SK-N-SH (cell line): ENCODE measurements around the gene ZSCAN16. TPM values are rescaled to one million over a fixed set of nuclear protein-coding genes. Genes with fewer than 3 reads are reported as not detected.

Experiments
- CTCF ChIA-PET: fragments of 300-600, 350-600 bp; formaldehyde crosslinking; extraction: SDS; loops from one replicate; lab custom pipeline; 2021; lab: Yijun Ruan, JAX
- POLR2A ChIA-PET: fragments of 350-600 bp; sonication (Branson Sonifier 250); formaldehyde crosslinking; extraction: SDS; loops from one replicate; lab custom pipeline; 2020; ENCODE audit warnings: antibody characterized with exemption, inconsistent platforms; lab: Yijun Ruan, JAX
- DNase-seq: peaks from one replicate; pipeline ENCODE4 v3.0.0; 2012
- H2AFZ ChIP-seq: fragments of 200-600 bp; sonication (generic); 2 replicates; pipeline ENCODE4 v1.8.1; 2016; ENCODE audit warnings: antibody characterized with exemption, mild to moderate bottlenecking, low read depth
- H3F3A ChIP-seq: fragments of 200-600 bp; sonication (generic); replicated peaks from 2 replicates; pipeline ENCODE3; 2016; ENCODE audit warnings: antibody characterized with exemption, mild to moderate bottlenecking; ENCODE audit not compliant: insufficient read depth
- H3K27ac ChIP-seq, 2 experiments: fragments of 200-500 bp in 1 of 2; fragments of 200-600 bp in 1 of 2; sonication (Bioruptor generic) in 1 of 2; sonication (generic), shearing (Covaris generic) in 1 of 2; 2 replicates each; pipeline versions ENCODE4 v1.5.1 to v1.6.1; 2014 to 2016; ENCODE audit warnings: low read depth in 2 of 2, inconsistent platforms in 1 of 2, low read length in 1 of 2, mild to moderate bottlenecking in 1 of 2, mixed read lengths in 1 of 2
- H3K27me3 ChIP-seq: fragments of 200-600 bp; sonication (generic), shearing (Covaris generic); 2 replicates; pipeline ENCODE4 v1.6.1; 2016; ENCODE audit warnings: mixed run types; ENCODE audit not compliant: insufficient read depth
- H3K36me3 ChIP-seq, 2 experiments: fragments of 200-500 bp in 1 of 2; fragments of 200-600 bp in 1 of 2; sonication (Bioruptor generic) in 1 of 2; sonication (generic) in 1 of 2; replicated peaks in 1 of 2; 2 replicates each; pipeline versions ENCODE3 to v1.5.1; 2014 to 2016; ENCODE audit warnings: low read length in 1 of 2, mild to moderate bottlenecking in 1 of 2; ENCODE audit not compliant: insufficient read depth in 2 of 2, control insufficient read depth in 1 of 2
- H3K4me1 ChIP-seq, 2 experiments: fragments of 200-500 bp in 1 of 2; fragments of 200-600 bp in 1 of 2; sonication (Bioruptor generic) in 1 of 2; sonication (generic), shearing (Covaris generic) in 1 of 2; 2 replicates each; pipeline versions ENCODE4 v1.5.1 to v1.6.1; 2014 to 2016; ENCODE audit warnings: low read depth in 1 of 2, low read length in 1 of 2, mixed run types in 1 of 2; ENCODE audit not compliant: insufficient read depth in 2 of 2, control insufficient read depth in 1 of 2
- H3K4me2 ChIP-seq: fragments of 200-600 bp; sonication (generic), shearing (Covaris generic); 2 replicates; pipeline ENCODE4 v1.6.1; 2017; ENCODE audit warnings: mixed run types
- H3K4me3 ChIP-seq, 2 experiments: fragments of 200-500 bp in 1 of 2; fragments of 200-600 bp in 1 of 2; sonication (Bioruptor generic) in 1 of 2; sonication (generic), shearing (Covaris generic) in 1 of 2; 2 replicates each; pipeline versions ENCODE4 v1.5.1 to v1.8.1; 2014 to 2016; ENCODE audit warnings: low read depth in 2 of 2, inconsistent platforms in 1 of 2, low read length in 1 of 2, mild to moderate bottlenecking in 1 of 2, mixed read lengths in 1 of 2, moderate library complexity in 1 of 2
- H3K79me2 ChIP-seq: fragments of 200-600 bp; sonication (generic); 2 replicates; pipeline ENCODE4 v1.8.1; 2017; ENCODE audit warnings: mild to moderate bottlenecking; ENCODE audit not compliant: insufficient read depth
- H3K9ac ChIP-seq: fragments of 200-600 bp; sonication (generic); 2 replicates; pipeline ENCODE4 v1.6.1; 2017; ENCODE audit warnings: mixed run types
- H3K9me2 ChIP-seq: fragments of 200-600 bp; sonication (generic); 2 replicates; pipeline ENCODE4 v1.6.1; 2017; ENCODE audit warnings: mixed run types
- H3K9me3 ChIP-seq: fragments of 200-600 bp; sonication (generic); 2 replicates; pipeline ENCODE4 v1.6.1; 2017; ENCODE audit warnings: mixed run types, mild to moderate bottlenecking, moderate library complexity
- H4K20me1 ChIP-seq: fragments of 200-600 bp; sonication (generic); 2 replicates; pipeline ENCODE4 v1.6.1; 2017; ENCODE audit warnings: mild to moderate bottlenecking, mixed run types; ENCODE audit not compliant: insufficient read depth
- EP300 ChIP-seq, 2 experiments: IDR thresholded peaks; 2 replicates each; pipeline versions ENCODE4 v1.4.0 to v1.6.1; 2012; ENCODE audit warnings: borderline replicate concordance in 1 of 2, low read depth in 1 of 2, low read length in 1 of 2
- EZH2phosphoT487 ChIP-seq: fragments of 200-600 bp; sonication (generic); IDR thresholded peaks from 2 replicates; pipeline ENCODE4 v1.6.1; 2017; ENCODE audit warnings: low read depth, mixed run types, mild to moderate bottlenecking, antibody characterized with exemption, moderate library complexity, borderline replicate concordance
- FOSL2 ChIP-seq: IDR thresholded peaks from 2 replicates; pipeline ENCODE4 v1.4.0; 2012; ENCODE audit warnings: low read depth, mild to moderate bottlenecking, moderate library complexity, borderline replicate concordance
- FOXJ3 ChIP-seq: sonication (generic); formaldehyde crosslinking; IDR thresholded peaks from 2 replicates; pipeline ENCODE4 v1.5.1; 2020; ENCODE audit warnings: mild to moderate bottlenecking, missing genetic modification reagents
- GABPA ChIP-seq: IDR thresholded peaks from 2 replicates; pipeline ENCODE4 v1.4.0; 2012; ENCODE audit warnings: low read depth, mild to moderate bottlenecking
- GATA2 ChIP-seq: sonication (generic); formaldehyde crosslinking; IDR thresholded peaks from 2 replicates; pipeline ENCODE4 v1.5.0; 2020; ENCODE audit warnings: mild to moderate bottlenecking, missing genetic modification reagents
- IRF3 ChIP-seq: fragments of 150-350 bp; IDR thresholded peaks from 2 replicates; pipeline ENCODE4 v1.6.1; 2016; ENCODE audit warnings: mild to moderate bottlenecking, low read depth, low read length
- MXI1 ChIP-seq: IDR thresholded peaks from 2 replicates; pipeline ENCODE4 v1.6.1; 2012; ENCODE audit warnings: mild to moderate bottlenecking, low read depth, low read length, improper control_type of control experiment
- POLR2AphosphoS5 ChIP-seq: IDR thresholded peaks from 2 replicates; pipeline ENCODE4 v1.6.1; 2012; ENCODE audit warnings: low read depth, low read length
- RCOR1 ChIP-seq: fragments of 150-350 bp; IDR thresholded peaks from 2 replicates; pipeline ENCODE4 v1.6.1; 2017; ENCODE audit warnings: antibody characterized with exemption, low read length
- RFX5 ChIP-seq: IDR thresholded peaks from 2 replicates; pipeline ENCODE4 v1.6.1; 2012; ENCODE audit warnings: mild to moderate bottlenecking, improper control_type of control experiment, low read length
- RXRA ChIP-seq: IDR thresholded peaks from 2 replicates; pipeline ENCODE4 v1.4.0; 2012; ENCODE audit warnings: low read depth, mild to moderate bottlenecking, borderline replicate concordance
- TCF12 ChIP-seq: IDR thresholded peaks from 2 replicates; pipeline ENCODE4 v1.4.0; 2012
- USF1 ChIP-seq: IDR thresholded peaks from 2 replicates; pipeline ENCODE4 v1.4.0; 2012; ENCODE audit warnings: low read depth, borderline replicate concordance
- WGBS: methylation state at CpG from one replicate; pipeline ENCODE4 v1.1.6; 2017; ENCODE audit warnings: low lambda C conversion rate; 5-methylcytosine and 5-hydroxymethylcytosine counted together
- polyA plus RNA-seq, 3 experiments: library from polyadenylated mRNA; depleted of rRNA; stranded (reverse); fragments of >200 nt; gene quantifications; 2 replicates each; pipeline ENCODE4 v1.2.3, GENCODE V29; 2012
- TF ChIP-seq, protein P1 (sequence below): fragments of 200-600 bp; sonication (generic); IDR thresholded peaks from 2 replicates; pipeline ENCODE4 v1.6.1; 2017; ENCODE audit warnings: antibody characterized with exemption, mild to moderate bottlenecking, moderate library complexity
- TF ChIP-seq, protein P2 (sequence below): IDR thresholded peaks from 2 replicates; pipeline ENCODE4 v1.4.0; 2012; ENCODE audit warnings: low read depth, borderline replicate concordance

The ZSCAN16 gene
- polyA plus RNA-seq, 1 of the 3 experiments (the other 2 are of a cell fraction) = 3.7 TPM

DNA sequence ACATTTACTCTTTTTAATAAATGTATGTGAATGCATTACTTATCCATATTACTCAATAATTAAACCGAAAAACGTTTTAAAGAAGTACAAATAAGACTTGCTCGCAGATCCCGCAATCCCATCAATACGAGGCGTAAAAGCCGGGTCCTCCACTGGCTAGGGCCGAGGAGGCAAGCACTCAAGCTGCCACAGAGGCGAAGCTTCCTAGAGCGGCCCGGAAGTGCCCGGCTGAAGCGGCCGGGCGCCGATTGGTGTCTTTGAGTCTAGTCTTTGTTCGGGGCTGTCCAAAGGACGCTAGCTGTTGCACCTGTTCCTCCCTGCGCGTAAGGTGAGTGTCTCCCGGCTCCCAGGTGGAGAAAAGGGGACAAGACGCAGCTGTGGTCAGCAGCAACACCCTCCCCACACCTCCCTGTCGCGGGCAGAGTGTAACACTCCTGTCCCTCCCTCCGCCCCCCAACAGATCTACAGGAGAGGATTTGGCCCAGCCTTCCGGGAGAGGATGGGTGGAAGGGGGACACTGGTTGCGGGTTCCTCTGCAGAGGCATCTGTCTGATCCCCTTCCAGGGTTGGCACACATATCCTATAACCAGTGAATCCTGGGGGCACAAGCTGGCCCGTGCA lies at the start of gene ZSCAN16 (continued):
- TF ChIP-seq, protein P1, sequence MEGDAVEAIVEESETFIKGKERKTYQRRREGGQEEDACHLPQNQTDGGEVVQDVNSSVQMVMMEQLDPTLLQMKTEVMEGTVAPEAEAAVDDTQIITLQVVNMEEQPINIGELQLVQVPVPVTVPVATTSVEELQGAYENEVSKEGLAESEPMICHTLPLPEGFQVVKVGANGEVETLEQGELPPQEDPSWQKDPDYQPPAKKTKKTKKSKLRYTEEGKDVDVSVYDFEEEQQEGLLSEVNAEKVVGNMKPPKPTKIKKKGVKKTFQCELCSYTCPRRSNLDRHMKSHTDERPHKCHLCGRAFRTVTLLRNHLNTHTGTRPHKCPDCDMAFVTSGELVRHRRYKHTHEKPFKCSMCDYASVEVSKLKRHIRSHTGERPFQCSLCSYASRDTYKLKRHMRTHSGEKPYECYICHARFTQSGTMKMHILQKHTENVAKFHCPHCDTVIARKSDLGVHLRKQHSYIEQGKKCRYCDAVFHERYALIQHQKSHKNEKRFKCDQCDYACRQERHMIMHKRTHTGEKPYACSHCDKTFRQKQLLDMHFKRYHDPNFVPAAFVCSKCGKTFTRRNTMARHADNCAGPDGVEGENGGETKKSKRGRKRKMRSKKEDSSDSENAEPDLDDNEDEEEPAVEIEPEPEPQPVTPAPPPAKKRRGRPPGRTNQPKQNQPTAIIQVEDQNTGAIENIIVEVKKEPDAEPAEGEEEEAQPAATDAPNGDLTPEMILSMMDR = no peak
- 0 out of 2 replicates have a peak, but pooled peaks have one; percentile 17 for TF ChIP-seq FOXJ3 (CRISPR knock-in tag)
- TF ChIP-seq GATA2 = no peak

DNA sequence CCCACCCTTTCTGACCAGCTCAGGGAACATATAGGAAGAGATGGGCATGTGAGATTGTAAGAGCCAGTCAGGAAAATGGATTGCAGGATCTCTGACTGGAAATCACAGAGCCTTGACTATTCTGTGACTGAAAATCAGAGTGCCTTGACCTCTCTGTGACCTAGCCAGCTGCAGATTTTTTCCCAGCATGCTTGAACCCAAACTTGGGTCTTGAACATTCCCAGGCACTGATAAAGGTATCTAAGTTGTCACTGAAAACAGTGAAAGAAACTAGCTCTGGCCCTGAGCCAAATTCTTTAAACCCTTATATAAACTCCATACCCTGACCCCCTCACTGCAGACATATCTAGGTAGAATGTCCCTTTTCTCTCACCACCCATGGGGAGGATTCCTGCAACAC lies 46.4 kb upstream of the ZSCAN16 start:
- no peaks in the 10 kb centered on the region for H3K79me2 ChIP-seq
- no peak overlapping the region for H3K4me3 ChIP-seq
- H2AFZ ChIP-seq = no peak overlapping the region
- H3K27ac ChIP-seq = no peak overlapping the region
- POLR2A ChIA-PET = no interaction called here
- no peak for TF ChIP-seq RCOR1
- no peak for TF ChIP-seq GABPA
- TF ChIP-seq, protein P1 = no peak
- no peak for TF ChIP-seq USF1
- no peaks in the 10 kb centered on the region for H3F3A ChIP-seq
- H3K9ac ChIP-seq = no peak overlapping the region
- H3K27me3 ChIP-seq = no peaks in the 10 kb centered on the region
- no peaks in the 10 kb centered on the region for H3K9me3 ChIP-seq
- no peaks in the 10 kb centered on the region for H3K36me3 ChIP-seq
- H3K9me2 ChIP-seq = no peaks in the 10 kb centered on the region
- no peak for DNase-seq
- CTCF ChIA-PET = no interaction called here
- H4K20me1 ChIP-seq = no peaks in the 10 kb centered on the region
- peaks cover 0 to 7% of the 10 kb centered on the region in 2 experiments; a peak in 2 of 4 replicates for H3K4me1 ChIP-seq
- H3K4me2 ChIP-seq = no peak overlapping the region

GRCh38 chr6:28078836-28079235 lies 45.6 kb upstream of the ZSCAN16 start:
- no peaks in the 10 kb centered on the region for H3K27me3 ChIP-seq
- 77% methylated on average over 6 of the region's 6 CpGs for WGBS
- TF ChIP-seq RXRA = no peak
- no peak for TF ChIP-seq EZH2phosphoT487
- TF ChIP-seq POLR2AphosphoS5 = no peak
- no peak for TF ChIP-seq TCF12
- no peak for TF ChIP-seq FOSL2
- TF ChIP-seq, protein P2, sequence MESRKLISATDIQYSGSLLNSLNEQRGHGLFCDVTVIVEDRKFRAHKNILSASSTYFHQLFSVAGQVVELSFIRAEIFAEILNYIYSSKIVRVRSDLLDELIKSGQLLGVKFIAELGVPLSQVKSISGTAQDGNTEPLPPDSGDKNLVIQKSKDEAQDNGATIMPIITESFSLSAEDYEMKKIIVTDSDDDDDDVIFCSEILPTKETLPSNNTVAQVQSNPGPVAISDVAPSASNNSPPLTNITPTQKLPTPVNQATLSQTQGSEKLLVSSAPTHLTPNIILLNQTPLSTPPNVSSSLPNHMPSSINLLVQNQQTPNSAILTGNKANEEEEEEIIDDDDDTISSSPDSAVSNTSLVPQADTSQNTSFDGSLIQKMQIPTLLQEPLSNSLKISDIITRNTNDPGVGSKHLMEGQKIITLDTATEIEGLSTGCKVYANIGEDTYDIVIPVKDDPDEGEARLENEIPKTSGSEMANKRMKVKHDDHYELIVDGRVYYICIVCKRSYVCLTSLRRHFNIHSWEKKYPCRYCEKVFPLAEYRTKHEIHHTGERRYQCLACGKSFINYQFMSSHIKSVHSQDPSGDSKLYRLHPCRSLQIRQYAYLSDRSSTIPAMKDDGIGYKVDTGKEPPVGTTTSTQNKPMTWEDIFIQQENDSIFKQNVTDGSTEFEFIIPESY = no peak
- no peak for TF ChIP-seq IRF3
- TF ChIP-seq RFX5 = no peak
- no peak for TF ChIP-seq GATA2
- no peak for TF ChIP-seq GABPA
- no peak for TF ChIP-seq FOXJ3 (CRISPR knock-in tag)
- TF ChIP-seq EP300 (IDR thresholded peaks at IDR 0.05; ENCODE audit: borderline replicate concordance in 1 of 2, low read depth in 1 of 2, low read length in 1 of 2) = no peak
- TF ChIP-seq MXI1 = no peak
- peaks cover 0 to 7% of the 10 kb centered on the region in 2 experiments; a peak in 2 of 4 replicates for H3K4me1 ChIP-seq
- H2AFZ ChIP-seq = no peak overlapping the region
- no peak overlapping the region for H3K9ac ChIP-seq
- ChIA-PET POLR2A (no interaction called here), CTCF (no interaction called here)
- DNase-seq = no peak
- H4K20me1 ChIP-seq = no peaks in the 10 kb centered on the region
- H3K4me2 ChIP-seq = no peak overlapping the region
- H3K4me3 ChIP-seq = no peak overlapping the region
- H3K79me2 ChIP-seq = no peaks in the 10 kb centered on the region
- H3K36me3 ChIP-seq = no peaks in the 10 kb centered on the region
- H3F3A ChIP-seq = no peaks in the 10 kb centered on the region
- H3K9me3 ChIP-seq = no peaks in the 10 kb centered on the region
- H3K9me2 ChIP-seq = no peaks in the 10 kb centered on the region
- H3K27ac ChIP-seq = no peak overlapping the region
